HepG2 (cell line): ENCODE data around the gene IL17C. TPM values are rescaled to one million over a fixed set of nuclear protein-coding genes. Genes with fewer than 3 reads are reported as not detected.

Source experiments
- ADNP ChIP-seq: sonication (generic); formaldehyde crosslinking; IDR thresholded peaks from 2 replicates; pipeline ENCODE4 v1.4.0; 2020; ENCODE audit warnings: missing genetic modification reagents
- FOXK1 ChIP-seq: sonication (generic); formaldehyde crosslinking; IDR thresholded peaks from 2 replicates; pipeline ENCODE4 v1.4.0; 2020; ENCODE audit warnings: low read depth, missing genetic modification reagents, borderline replicate concordance
- HMG20B ChIP-seq: conservative IDR thresholded peaks from 2 replicates; pipeline ENCODE4 v1.6.1; 2016; ENCODE audit warnings: missing genetic modification reagents, missing compliant biosample characterization
- KDM4B ChIP-seq: sonication (generic); formaldehyde crosslinking; IDR thresholded peaks from 2 replicates; pipeline ENCODE4 v1.4.0; 2020; ENCODE audit warnings: missing genetic modification reagents
- NCOA2 ChIP-seq: sonication (generic); formaldehyde crosslinking; IDR thresholded peaks from 2 replicates; pipeline ENCODE4 v1.8.0; 2022; ENCODE audit warnings: inconsistent platforms
- TFDP2 ChIP-seq: sonication (generic); formaldehyde crosslinking; IDR thresholded peaks from 2 replicates; pipeline ENCODE4 v1.4.0; 2020; ENCODE audit warnings: missing genetic modification reagents
- ZGPAT ChIP-seq: IDR thresholded peaks from 2 replicates; pipeline ENCODE4 v1.6.1; 2016; ENCODE audit warnings: mild to moderate bottlenecking
- ZNF317 ChIP-seq: sonication (generic); formaldehyde crosslinking; IDR thresholded peaks from 2 replicates; pipeline ENCODE4 v1.5.0; 2020; ENCODE audit warnings: mild to moderate bottlenecking, missing genetic modification reagents
- ZNF318 ChIP-seq: sonication (generic); formaldehyde crosslinking; IDR thresholded peaks from 2 replicates; pipeline ENCODE4 v1.4.0; 2020; ENCODE audit warnings: mild to moderate bottlenecking, missing genetic modification reagents
- ZNF430 ChIP-seq: sonication (generic); formaldehyde crosslinking; IDR thresholded peaks from 2 replicates; pipeline ENCODE4 v1.9.0; 2021; ENCODE audit warnings: mild to moderate bottlenecking, missing genetic modification reagents
- polyA plus RNA-seq, 8 experiments: library from polyadenylated mRNA; depleted of rRNA in 3 of 8; stranded (reverse) in 7 of 8; unstranded in 1 of 8; fragments of >200 nt; fragmentation: Illumina TruSeq in 4 of 8; extraction: Trizol in 4 of 8; gene quantifications; 2 replicates each; pipeline versions ENCODE4 v1.2.1 to v1.2.3, GENCODE V29; 2011 to 2016; ENCODE audit warnings: low read depth in 4 of 8, missing spikeins in 1 of 8, mixed read lengths in 1 of 8; ENCODE audit not compliant: insufficient read depth in 1 of 8
- total RNA-seq, 5 experiments: library from RNA; depleted of rRNA; stranded (reverse); fragments of >200 nt; fragmentation: Illumina TruSeq; extraction: Trizol; gene quantifications; 2 replicates each; pipeline ENCODE4 v1.2.3, GENCODE V29; 2016; ENCODE audit warnings: low read depth in 1 of 5
- TF ChIP-seq, protein P1 (sequence below): sonication (generic); formaldehyde crosslinking; IDR thresholded peaks from 2 replicates; pipeline ENCODE4 v1.5.0; 2020; ENCODE audit warnings: mild to moderate bottlenecking, missing genetic modification reagents
- TF ChIP-seq, protein P2 (sequence below): sonication (generic); formaldehyde crosslinking; IDR thresholded peaks from 2 replicates; pipeline ENCODE4 v1.9.0; 2022; ENCODE audit warnings: low read depth, missing genetic modification reagents

Gene IL17C
- total and polyA plus RNA-seq, 2 of the 13 experiments (the other 11 are each of a cell fraction or from before 2014, with no cell fraction given) = not detected

DNA sequence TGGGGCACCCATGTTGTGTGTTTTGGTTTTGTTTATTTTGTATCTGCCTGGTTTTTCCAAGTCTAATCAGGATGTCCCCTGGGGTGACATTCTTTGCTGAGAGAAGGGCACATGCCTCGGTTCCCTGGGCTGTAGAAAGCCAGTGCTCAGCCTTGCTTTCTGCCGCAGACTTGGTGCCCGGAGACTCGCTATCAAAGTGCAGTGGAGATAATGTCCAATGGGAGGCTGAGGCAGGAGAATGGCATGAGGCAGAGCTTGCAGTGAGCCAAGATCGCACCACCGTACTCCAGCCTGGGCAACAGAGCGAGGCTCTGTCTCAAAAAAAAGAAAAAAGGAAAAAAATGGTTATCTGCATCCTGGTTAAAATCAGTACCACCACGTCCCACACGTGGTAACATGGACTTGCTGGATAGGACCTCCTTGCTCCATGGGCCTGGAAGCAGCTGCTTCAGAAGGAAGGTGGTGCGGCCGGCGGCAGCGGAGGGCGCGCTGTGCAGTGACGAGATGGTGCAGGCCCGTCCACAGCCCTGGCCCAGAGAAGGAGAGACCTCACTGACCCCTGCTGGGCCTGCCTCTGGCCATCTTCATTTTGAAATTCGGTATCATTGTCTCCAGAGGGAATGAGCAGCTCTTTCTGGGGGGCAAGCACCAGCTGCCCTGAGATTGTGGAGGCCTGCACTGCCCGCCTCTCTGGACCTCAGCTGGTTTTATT, 19.3 kb upstream of the IL17C start (continued):
- TF ChIP-seq, protein P1, sequence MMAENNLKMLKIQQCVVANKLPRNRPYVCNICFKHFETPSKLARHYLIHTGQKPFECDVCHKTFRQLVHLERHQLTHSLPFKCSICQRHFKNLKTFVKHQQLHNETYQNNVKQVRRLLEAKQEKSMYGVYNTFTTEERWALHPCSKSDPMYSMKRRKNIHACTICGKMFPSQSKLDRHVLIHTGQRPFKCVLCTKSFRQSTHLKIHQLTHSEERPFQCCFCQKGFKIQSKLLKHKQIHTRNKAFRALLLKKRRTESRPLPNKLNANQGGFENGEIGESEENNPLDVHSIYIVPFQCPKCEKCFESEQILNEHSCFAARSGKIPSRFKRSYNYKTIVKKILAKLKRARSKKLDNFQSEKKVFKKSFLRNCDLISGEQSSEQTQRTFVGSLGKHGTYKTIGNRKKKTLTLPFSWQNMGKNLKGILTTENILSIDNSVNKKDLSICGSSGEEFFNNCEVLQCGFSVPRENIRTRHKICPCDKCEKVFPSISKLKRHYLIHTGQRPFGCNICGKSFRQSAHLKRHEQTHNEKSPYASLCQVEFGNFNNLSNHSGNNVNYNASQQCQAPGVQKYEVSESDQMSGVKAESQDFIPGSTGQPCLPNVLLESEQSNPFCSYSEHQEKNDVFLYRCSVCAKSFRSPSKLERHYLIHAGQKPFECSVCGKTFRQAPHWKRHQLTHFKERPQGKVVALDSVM (CRISPR knock-in tag) = 0 out of 2 replicates have a peak, but pooled peaks have one; percentile 8
- TF ChIP-seq ZNF318 (CRISPR knock-in tag) (no peak), ZNF430 (CRISPR knock-in tag) (no peak), NCOA2 (CRISPR knock-in tag) (no peak; the same call in 1 of the 2 replicates), FOXK1 (CRISPR knock-in tag) (no peak), ADNP (no peak), KDM4B (no peak), ZGPAT (CRISPR knock-in tag) (0 out of 2 replicates have a peak, but pooled peaks have one; percentile 9), HMG20B (CRISPR knock-in tag) (no peak), ZNF317 (CRISPR knock-in tag) (no peak), TFDP2 (CRISPR knock-in tag) (no peak)
- TF ChIP-seq, protein P2, sequence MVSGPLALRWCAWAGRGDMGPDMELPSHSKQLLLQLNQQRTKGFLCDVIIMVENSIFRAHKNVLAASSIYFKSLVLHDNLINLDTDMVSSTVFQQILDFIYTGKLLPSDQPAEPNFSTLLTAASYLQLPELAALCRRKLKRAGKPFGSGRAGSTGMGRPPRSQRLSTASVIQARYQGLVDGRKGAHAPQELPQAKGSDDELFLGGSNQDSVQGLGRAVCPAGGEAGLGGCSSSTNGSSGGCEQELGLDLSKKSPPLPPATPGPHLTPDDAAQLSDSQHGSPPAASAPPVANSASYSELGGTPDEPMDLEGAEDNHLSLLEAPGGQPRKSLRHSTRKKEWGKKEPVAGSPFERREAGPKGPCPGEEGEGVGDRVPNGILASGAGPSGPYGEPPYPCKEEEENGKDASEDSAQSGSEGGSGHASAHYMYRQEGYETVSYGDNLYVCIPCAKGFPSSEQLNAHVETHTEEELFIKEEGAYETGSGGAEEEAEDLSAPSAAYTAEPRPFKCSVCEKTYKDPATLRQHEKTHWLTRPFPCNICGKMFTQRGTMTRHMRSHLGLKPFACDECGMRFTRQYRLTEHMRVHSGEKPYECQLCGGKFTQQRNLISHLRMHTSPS (CRISPR knock-in tag) = no peak
